ENCODE data around the gene MLEC. TPM values are rescaled to one million over a fixed set of nuclear protein-coding genes. Genes with fewer than 3 reads are reported as not detected.

Gene MLEC
- total and polyA plus RNA-seq, 2 experiments from 2014 or later: 135 to 210 TPM

- no peak for DNase-seq (ENCODE audit: low spot score)
- no peak overlapping the region for H3K4me3 ChIP-seq
- WGBS (ENCODE audit: low lambda C conversion rate, missing lambda C conversion rate): 92% methylated on average over 5 of the region's 5 CpGs
Observed at GRCh38 chr12:120749256-120749655, 62.3 kb downstream of the MLEC start.

DNA sequence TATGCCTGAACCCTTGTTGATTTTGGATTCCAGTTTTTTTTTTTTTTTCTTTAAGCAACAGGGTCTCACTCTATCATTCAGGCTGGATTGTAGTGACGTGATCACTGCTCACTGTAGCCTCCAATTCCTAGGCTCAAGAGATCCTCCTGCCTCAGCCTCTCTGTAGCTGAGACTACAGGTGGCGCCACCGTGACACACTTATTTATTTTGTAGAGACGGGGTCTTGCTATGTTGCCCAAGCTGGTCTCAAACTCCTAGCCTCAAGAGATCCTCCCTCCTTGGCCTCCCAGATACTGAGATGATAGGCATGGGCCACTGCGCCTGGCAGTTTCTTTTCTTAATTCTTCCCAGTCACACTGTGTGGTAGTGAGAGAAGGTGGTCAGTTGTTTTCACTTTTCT, 63.9 kb downstream of the MLEC start:
- H3K79me2 ChIP-seq: no peaks in the 10 kb centered on the region
- H4K20me1 ChIP-seq (ENCODE audit: insufficient read depth, poor library complexity, severe bottlenecking): no peaks in the 10 kb centered on the region
- H2AFZ ChIP-seq: no peak overlapping the region
- no peaks in the 10 kb centered on the region for H3K9me2 ChIP-seq (replicated peaks; ENCODE audit: insufficient read depth)
- H3K4me3 ChIP-seq: no peak overlapping the region
- TF ChIP-seq, protein P1, sequence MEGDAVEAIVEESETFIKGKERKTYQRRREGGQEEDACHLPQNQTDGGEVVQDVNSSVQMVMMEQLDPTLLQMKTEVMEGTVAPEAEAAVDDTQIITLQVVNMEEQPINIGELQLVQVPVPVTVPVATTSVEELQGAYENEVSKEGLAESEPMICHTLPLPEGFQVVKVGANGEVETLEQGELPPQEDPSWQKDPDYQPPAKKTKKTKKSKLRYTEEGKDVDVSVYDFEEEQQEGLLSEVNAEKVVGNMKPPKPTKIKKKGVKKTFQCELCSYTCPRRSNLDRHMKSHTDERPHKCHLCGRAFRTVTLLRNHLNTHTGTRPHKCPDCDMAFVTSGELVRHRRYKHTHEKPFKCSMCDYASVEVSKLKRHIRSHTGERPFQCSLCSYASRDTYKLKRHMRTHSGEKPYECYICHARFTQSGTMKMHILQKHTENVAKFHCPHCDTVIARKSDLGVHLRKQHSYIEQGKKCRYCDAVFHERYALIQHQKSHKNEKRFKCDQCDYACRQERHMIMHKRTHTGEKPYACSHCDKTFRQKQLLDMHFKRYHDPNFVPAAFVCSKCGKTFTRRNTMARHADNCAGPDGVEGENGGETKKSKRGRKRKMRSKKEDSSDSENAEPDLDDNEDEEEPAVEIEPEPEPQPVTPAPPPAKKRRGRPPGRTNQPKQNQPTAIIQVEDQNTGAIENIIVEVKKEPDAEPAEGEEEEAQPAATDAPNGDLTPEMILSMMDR (IDR thresholded peaks at IDR 0.05; ENCODE audit: poor library complexity): no peak
- TF ChIP-seq EZH2phosphoT487 (IDR thresholded peaks at IDR 0.05; ENCODE audit: low read depth, severe bottlenecking, unreplicated experiment) (no peak), EZH2 (IDR thresholded peaks at IDR 0.05; ENCODE audit: borderline replicate concordance) (no peak)
- H3K36me3 ChIP-seq (replicated peaks; ENCODE audit: insufficient read depth, low read depth): no peaks in the 10 kb centered on the region
- DNase-seq (ENCODE audit: low spot score): no peak
- no peaks in the 10 kb centered on the region for H3K27me3 ChIP-seq
- WGBS (ENCODE audit: low lambda C conversion rate, missing lambda C conversion rate): over 99% methylated on average over 5 of the region's 5 CpGs
- peaks cover 10% of the 10 kb centered on the region for H3K9me3 ChIP-seq (ENCODE audit: low read depth)
- H3K27ac ChIP-seq: no peak overlapping the region
- no peaks in the 10 kb centered on the region for H3K4me1 ChIP-seq (ENCODE audit: insufficient read depth)
- H3K4me2 ChIP-seq: no peak overlapping the region

More at GRCh38 chr12:120749256-120749655, 62.3 kb downstream of the MLEC start:
- Histone ChIP-seq H3K27me3 (no peaks in the 10 kb centered on the region), H3K9me2 (replicated peaks; ENCODE audit: insufficient read depth) (no peaks in the 10 kb centered on the region), H3K27ac (no peak overlapping the region), H3K4me2 (no peak overlapping the region), H2AFZ (no peak overlapping the region), H3K9me3 (ENCODE audit: low read depth) (no peaks in the 10 kb centered on the region), H3K36me3 (replicated peaks; ENCODE audit: insufficient read depth, low read depth) (no peaks in the 10 kb centered on the region), H4K20me1 (ENCODE audit: insufficient read depth, poor library complexity, severe bottlenecking) (no peaks in the 10 kb centered on the region), H3K4me1 (ENCODE audit: insufficient read depth) (no peaks in the 10 kb centered on the region), H3K79me2 (no peaks in the 10 kb centered on the region)
- TF ChIP-seq EZH2 (IDR thresholded peaks at IDR 0.05; ENCODE audit: borderline replicate concordance) (no peak), EZH2phosphoT487 (IDR thresholded peaks at IDR 0.05; ENCODE audit: low read depth, severe bottlenecking, unreplicated experiment) (no peak)
- TF ChIP-seq, protein P1 (IDR thresholded peaks at IDR 0.05; ENCODE audit: poor library complexity): no peak

GRCh38 chr12:120751389-120751788, 64.4 kb downstream of the MLEC start:
- H3K27ac ChIP-seq: no peak overlapping the region
- H3K9me3 ChIP-seq (ENCODE audit: low read depth): peaks cover 10% of the 10 kb centered on the region
- 95% methylated on average over 9 of the region's 9 CpGs for WGBS (ENCODE audit: low lambda C conversion rate, missing lambda C conversion rate)
- no peak for DNase-seq (ENCODE audit: low spot score)
- no peak overlapping the region for H3K4me3 ChIP-seq
- H3K79me2 ChIP-seq: no peaks in the 10 kb centered on the region
- no peaks in the 10 kb centered on the region for H3K27me3 ChIP-seq
- no peaks in the 10 kb centered on the region for H3K36me3 ChIP-seq (replicated peaks; ENCODE audit: insufficient read depth, low read depth)
- no peak overlapping the region for H3K4me2 ChIP-seq
- TF ChIP-seq EZH2 (IDR thresholded peaks at IDR 0.05; ENCODE audit: borderline replicate concordance) (no peak), EZH2phosphoT487 (IDR thresholded peaks at IDR 0.05; ENCODE audit: low read depth, severe bottlenecking, unreplicated experiment) (no peak)
- TF ChIP-seq, protein P1 (IDR thresholded peaks at IDR 0.05; ENCODE audit: poor library complexity): no peak
- H3K9me2 ChIP-seq (replicated peaks; ENCODE audit: insufficient read depth): no peaks in the 10 kb centered on the region
- no peaks in the 10 kb centered on the region for H4K20me1 ChIP-seq (ENCODE audit: insufficient read depth, poor library complexity, severe bottlenecking)
- no peaks in the 10 kb centered on the region for H3K4me1 ChIP-seq (ENCODE audit: insufficient read depth)
- no peak overlapping the region for H2AFZ ChIP-seq

Other genes starting within 250 kb of the MLEC start
- gene COX6A1, start 249.0 kb upstream of the MLEC start, total RNA-seq: 522 and 581 TPM in 2 replicates
- gene COX6A1, start 249.0 kb upstream of the MLEC start, polyA plus RNA-seq: 964 and 1,059 TPM in 2 replicates
- 43.6 and 43.8 TPM in 2 replicates for gene TRIAP1, start 240.8 kb upstream of the MLEC start, total RNA-seq
- 42.7 and 53.9 TPM in 2 replicates for gene TRIAP1, start 240.8 kb upstream of the MLEC start, polyA plus RNA-seq
- 35.0 and 36.2 TPM in 2 replicates for gene GATC, start 240.7 kb upstream of the MLEC start, total RNA-seq
- 19.0 and 26.0 TPM in 2 replicates for gene GATC, start 240.7 kb upstream of the MLEC start, polyA plus RNA-seq
- gene SRSF9, start 217.4 kb upstream of the MLEC start, total RNA-seq: 157 and 166 TPM in 2 replicates
- 263 and 312 TPM in 2 replicates for gene SRSF9, start 217.4 kb upstream of the MLEC start, polyA plus RNA-seq
- gene DYNLL1, start 191.0 kb upstream of the MLEC start, total RNA-seq: 383 and 418 TPM in 2 replicates
- gene DYNLL1, start 191.0 kb upstream of the MLEC start, polyA plus RNA-seq: 630 and 641 TPM in 2 replicates
- gene COQ5, start 158.0 kb upstream of the MLEC start, total RNA-seq: 37.0 and 41.0 TPM in 2 replicates
- 38.7 and 40.7 TPM in 2 replicates for gene COQ5, start 158.0 kb upstream of the MLEC start, polyA plus RNA-seq
- 48.5 and 83.9 TPM in 2 replicates for gene RNF10, start 152.8 kb upstream of the MLEC start, total RNA-seq
- 128 and 142 TPM in 2 replicates for gene RNF10, start 152.8 kb upstream of the MLEC start, polyA plus RNA-seq
- gene POP5, start 105.7 kb upstream of the MLEC start, total RNA-seq: 29.3 and 34.0 TPM in 2 replicates
- gene POP5, start 105.7 kb upstream of the MLEC start, polyA plus RNA-seq: 51.1 and 54.0 TPM in 2 replicates
- 1.5 TPM in 1 of 2 replicates, not detected in the other for gene CABP1, start 46.5 kb upstream of the MLEC start, total RNA-seq
- gene CABP1, start 46.5 kb upstream of the MLEC start, polyA plus RNA-seq: 0.74 TPM in 1 of 2 replicates, not detected in the other
- gene UNC119B, start 23.3 kb downstream of the MLEC start, total RNA-seq: 24.7 and 26.0 TPM in 2 replicates
- 5.2 and 10.9 TPM in 2 replicates for gene UNC119B, start 23.3 kb downstream of the MLEC start, polyA plus RNA-seq
- 53.5 and 59.6 TPM in 2 replicates for gene ACADS, start 38.7 kb downstream of the MLEC start, total RNA-seq
- gene ACADS, start 38.7 kb downstream of the MLEC start, polyA plus RNA-seq: 58.0 and 66.8 TPM in 2 replicates
- gene SPPL3, start 217.2 kb downstream of the MLEC start, total RNA-seq: 20.0 and 28.9 TPM in 2 replicates
- gene SPPL3, start 217.2 kb downstream of the MLEC start, polyA plus RNA-seq: 67.3 and 67.5 TPM in 2 replicates